ENCODE measurements around the gene TRIM63. TPM values are rescaled to one million over a fixed set of nuclear protein-coding genes. Genes with fewer than 3 reads are reported as not detected.
"Not testable (repeated sequence)": the region's sequence is repeated elsewhere in the genome, so short reads cannot be mapped to it uniquely, and the experiment has no call there.

The TRIM63 gene
- total RNA-seq, 1 donor, result not detected

DNA sequence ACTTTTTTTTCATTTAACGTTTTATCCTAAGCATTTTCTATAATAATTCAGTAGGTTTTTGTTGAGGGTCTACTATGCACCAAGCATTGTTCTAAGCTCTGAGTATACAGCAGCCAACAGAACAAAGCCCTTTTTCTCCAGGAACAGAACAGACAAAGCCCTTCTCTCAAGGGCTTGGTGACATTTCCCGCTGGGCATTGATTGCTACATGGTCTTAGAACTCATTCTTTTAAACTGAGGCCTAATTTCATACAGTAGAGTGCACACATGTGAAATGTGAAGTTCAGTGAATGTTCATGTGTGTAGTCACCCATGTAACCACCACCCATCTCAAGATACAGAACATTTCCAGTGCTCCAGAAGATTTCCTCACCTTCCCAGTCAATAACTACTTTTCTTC, 29.0 kb upstream of the TRIM63 start:
- TF ChIP-seq, protein P1, sequence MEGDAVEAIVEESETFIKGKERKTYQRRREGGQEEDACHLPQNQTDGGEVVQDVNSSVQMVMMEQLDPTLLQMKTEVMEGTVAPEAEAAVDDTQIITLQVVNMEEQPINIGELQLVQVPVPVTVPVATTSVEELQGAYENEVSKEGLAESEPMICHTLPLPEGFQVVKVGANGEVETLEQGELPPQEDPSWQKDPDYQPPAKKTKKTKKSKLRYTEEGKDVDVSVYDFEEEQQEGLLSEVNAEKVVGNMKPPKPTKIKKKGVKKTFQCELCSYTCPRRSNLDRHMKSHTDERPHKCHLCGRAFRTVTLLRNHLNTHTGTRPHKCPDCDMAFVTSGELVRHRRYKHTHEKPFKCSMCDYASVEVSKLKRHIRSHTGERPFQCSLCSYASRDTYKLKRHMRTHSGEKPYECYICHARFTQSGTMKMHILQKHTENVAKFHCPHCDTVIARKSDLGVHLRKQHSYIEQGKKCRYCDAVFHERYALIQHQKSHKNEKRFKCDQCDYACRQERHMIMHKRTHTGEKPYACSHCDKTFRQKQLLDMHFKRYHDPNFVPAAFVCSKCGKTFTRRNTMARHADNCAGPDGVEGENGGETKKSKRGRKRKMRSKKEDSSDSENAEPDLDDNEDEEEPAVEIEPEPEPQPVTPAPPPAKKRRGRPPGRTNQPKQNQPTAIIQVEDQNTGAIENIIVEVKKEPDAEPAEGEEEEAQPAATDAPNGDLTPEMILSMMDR (IDR thresholded peaks at IDR 0.05; ENCODE audit: insufficient read depth, low read depth, low read length), result no peak
- no peak overlapping the region for H3K4me3 ChIP-seq (ENCODE audit: low read depth, low read length)
- DNase-seq (ENCODE audit: low read depth), result no peak

DNA sequence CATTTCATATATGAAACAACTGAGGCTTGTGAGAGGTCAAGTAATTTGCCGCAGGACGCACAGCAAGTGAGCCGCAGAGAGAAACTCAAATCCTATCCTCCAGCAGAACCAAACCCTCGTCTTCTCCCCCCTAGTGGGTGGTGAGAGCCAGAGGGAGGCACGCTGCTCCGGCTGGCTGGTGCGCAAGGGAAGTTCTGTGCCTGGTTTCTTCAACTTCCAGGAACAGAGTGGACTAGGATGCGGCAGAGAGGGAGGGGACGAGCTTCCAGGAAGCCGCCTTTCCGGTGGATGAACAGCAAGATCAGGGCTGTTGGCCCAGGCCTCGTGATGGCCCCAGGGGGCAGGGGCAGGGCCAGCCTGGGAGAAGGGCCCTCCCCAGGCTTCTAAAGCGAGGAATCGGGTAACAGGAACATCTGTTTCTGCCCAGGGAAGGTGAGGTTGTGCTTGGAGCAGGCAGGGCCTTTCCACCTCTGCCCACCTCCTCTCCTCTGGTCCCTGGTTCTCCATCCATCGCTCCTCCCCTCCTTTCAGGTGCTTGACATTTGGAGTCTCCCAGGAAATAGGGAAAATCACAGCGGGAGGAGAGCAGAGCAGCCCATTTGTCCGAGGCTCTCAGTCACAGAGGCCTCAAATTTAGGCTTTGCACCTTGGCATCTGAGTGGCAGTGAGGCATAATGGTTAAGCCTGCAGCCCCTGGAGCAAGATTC, 27.4 kb upstream of the TRIM63 start:
- TF ChIP-seq, protein P1 (IDR thresholded peaks at IDR 0.05; ENCODE audit: insufficient read depth, low read depth, low read length), result peak; percentile 32
- DNase-seq (ENCODE audit: low read depth), result peak; percentile 54
- no peak overlapping the region for H3K4me3 ChIP-seq (ENCODE audit: low read depth, low read length)

DNA sequence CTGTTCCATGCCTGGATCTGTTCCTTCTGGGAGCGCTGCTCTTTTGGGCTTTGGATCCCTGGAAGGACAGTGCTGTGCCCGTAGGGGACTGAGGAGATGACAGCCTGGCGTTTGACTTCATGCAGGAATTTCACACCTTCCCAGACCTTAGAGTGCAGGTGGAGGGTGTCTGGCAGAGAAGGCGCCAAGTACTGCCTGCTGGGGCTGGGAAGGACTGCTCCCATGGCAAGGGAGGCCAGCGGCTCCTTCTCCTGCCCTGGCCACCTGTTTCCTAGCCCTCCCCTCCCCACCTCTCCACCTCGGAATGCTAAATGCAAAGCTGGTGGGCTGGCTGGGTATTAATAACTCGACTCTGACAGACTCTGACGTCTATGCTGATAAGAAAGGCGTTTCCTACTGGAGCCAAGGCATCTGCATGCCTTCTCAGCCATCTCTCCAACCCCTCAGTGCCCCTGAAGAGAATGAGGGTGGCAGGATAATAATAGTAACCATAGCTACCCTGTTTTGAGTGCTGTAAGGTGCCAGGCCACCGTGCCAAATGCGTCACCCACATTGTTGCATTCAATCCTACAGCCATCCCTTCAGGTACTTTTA, 26.7 kb upstream of the TRIM63 start:
- DNase-seq (ENCODE audit: low read depth), result no peak
- TF ChIP-seq, protein P1 (IDR thresholded peaks at IDR 0.05; ENCODE audit: insufficient read depth, low read depth, low read length), result no peak

GRCh38 chr1:26093569-26093968, 26.1 kb upstream of the TRIM63 start:
- not testable (repeated sequence) for DNase-seq (ENCODE audit: low read depth); H3K4me3 ChIP-seq (ENCODE audit: low read depth, low read length)

More for the DNA sequence above, 26.7 kb upstream of the TRIM63 start:
- H3K4me3 ChIP-seq (ENCODE audit: low read depth, low read length), result no peak overlapping the region

GRCh38 chr1:26092422-26092821, 25.0 kb upstream of the TRIM63 start:
- no peak overlapping the region for H3K4me3 ChIP-seq (ENCODE audit: low read depth, low read length)
- TF ChIP-seq, protein P1 (IDR thresholded peaks at IDR 0.05; ENCODE audit: insufficient read depth, low read depth, low read length), result no peak
- DNase-seq (ENCODE audit: low read depth), result no peak

GRCh38 chr1:26090893-26091292, 23.5 kb upstream of the TRIM63 start:
- TF ChIP-seq, protein P1 (IDR thresholded peaks at IDR 0.05; ENCODE audit: insufficient read depth, low read depth, low read length), result no peak
- no peak for DNase-seq (ENCODE audit: low read depth)
- H3K4me3 ChIP-seq (ENCODE audit: low read depth, low read length), result no peak overlapping the region

- no peak overlapping the region for H3K4me3 ChIP-seq (ENCODE audit: low read depth, low read length)
- no peak for DNase-seq (ENCODE audit: low read depth)
- TF ChIP-seq, protein P1 (IDR thresholded peaks at IDR 0.05; ENCODE audit: insufficient read depth, low read depth, low read length), result no peak
Measured at GRCh38 chr1:26089125-26089524, 21.7 kb upstream of the TRIM63 start.

All from fibroblast of villous mesenchyme (primary cell).